HG03520 (cell line): Measurements from ENCODE around the gene SIDT1.

Experiments used
- ATAC-seq: cut with Tn5 transposase; IDR thresholded peaks from one replicate; pipeline ENCODE4 v1.9.1; 2021; ENCODE audit warnings: mild to moderate bottlenecking, moderate library complexity; ENCODE audit not compliant: unreplicated experiment

The SIDT1 gene

GRCh38 chr3:113541519-113541918, 9.2 kb downstream of the SIDT1 start:
- ATAC-seq, result no peak

GRCh38 chr3:113545594-113545993, 13.2 kb downstream of the SIDT1 start:
- ATAC-seq, result no peak

DNA sequence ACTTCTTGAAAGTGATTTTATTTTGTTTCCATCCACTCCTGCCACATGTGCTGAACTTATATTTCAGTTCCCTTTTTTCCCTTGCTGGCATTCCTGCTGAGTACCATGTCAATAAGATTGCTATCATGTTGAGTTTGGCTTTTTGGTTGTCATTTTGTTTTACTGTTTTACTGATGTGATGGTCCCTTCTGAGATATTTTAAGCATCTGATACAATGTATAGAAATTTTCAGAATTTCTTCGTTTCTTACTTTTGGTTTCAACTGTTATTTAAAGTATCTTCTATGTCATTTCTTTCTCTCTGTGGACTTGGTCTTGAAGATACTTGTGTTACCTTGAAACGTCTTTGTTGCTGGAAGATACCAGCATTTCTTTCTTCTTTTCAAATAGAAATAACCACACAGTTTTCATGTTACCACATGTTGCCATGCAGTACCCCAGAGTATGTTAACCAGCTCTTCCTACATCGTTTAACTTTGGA, 14.1 kb downstream of the SIDT1 start:
- peak; percentile 69 for ATAC-seq

DNA sequence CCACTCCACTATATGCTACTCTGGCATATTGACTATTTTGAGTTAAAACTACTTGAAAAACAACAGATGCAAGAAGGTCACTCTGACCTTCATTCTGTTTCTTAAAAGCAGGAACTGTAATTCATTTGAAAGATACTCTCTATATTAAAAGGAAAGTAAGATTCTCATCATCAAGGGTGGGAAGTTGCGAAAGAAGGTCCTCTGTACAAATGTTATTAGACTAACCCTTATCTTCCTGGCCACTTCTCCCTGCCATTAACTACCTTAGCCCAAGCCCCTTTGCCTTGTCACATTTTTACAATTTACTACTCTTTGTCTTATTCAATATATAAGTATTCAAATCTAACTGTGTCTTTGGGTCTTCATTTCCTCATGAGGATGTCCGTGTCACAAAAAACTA, 16.1 kb downstream of the SIDT1 start:
- ATAC-seq, result no peak

DNA sequence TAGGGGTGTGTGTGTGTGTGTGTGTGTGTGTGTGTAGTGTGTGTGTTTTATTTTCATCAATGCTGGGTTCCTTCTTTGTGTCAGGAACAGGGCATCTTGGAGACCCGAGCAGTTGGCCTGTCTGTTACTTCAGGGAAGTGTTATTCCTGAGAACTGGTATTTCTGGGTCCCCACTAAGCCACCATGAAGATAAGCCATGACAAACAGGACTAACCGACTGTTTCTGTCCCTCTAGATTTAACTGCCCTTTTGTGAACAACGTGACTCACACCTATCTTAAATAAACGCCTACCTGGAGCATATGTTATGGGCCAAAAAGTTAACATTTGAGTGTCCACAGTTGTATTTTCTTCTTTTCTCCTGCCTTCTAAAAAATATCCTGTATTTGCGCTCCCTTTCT, 19.5 kb downstream of the SIDT1 start:
- ATAC-seq, result no peak

DNA sequence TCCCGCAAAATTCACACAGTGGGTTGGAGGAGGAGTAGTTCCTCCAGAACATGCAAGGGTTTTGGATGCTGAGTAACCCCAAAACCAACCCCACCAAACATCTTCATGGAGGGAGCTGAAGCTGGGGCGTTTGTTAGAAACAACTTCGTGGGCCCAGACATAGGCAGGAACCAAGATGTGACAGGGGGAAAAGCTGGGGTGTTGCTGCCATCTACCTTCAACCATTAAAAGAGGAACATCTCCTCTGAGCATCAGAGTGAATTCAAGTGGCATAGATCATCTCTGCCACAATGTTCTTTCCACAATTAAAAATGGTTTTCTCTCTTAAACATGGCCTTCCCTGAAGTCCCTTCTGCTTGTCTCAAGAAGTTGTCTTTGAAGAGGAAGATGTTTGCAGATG, 20.5 kb downstream of the SIDT1 start:
- no peak for ATAC-seq

DNA sequence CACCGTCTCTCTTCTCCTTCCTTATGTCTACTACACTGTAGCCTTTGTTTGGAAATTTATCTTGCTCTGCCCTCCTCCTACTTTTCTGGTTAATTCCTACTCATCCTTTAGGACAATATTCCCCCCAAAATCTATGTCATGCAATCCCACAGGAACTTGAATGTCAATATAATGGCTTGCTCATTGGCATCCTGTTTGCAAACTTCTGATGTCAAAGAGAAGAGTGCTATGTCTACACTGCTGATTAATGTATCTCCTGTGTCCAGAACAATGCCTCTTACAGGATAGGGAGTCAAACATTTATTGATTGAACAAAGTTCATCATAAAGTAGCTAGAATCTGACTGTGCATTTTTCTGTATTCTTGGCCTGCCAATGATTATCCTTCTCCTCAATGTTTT, 22.8 kb downstream of the SIDT1 start:
- no peak for ATAC-seq

- no peak for ATAC-seq
Measured at GRCh38 chr3:113556316-113556945, 24.1 kb downstream of the SIDT1 start.

GRCh38 chr3:113556946-113557335, 24.6 kb downstream of the SIDT1 start:
- ATAC-seq, result no peak

DNA sequence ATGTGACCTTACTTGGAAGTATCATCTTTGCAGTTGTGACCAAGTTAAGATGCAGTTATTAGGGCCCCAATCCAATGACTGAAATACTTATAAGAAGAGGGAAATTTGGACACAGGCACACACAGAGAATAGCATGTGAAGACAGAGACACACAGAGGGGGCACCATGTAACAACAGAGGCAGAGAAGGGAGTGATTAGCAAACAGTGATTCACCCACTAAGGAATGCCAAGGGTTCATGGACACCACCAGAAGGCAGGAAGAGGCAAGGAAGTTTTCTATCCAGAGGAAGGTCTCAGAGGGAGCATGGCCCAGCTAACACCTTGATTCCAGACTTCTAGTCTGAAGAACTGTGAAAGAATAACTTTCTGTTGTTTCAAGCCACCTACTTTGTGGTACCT, 25.0 kb downstream of the SIDT1 start:
- no peak for ATAC-seq

- no peak for ATAC-seq
Measured at GRCh38 chr3:113559009-113559408, 26.7 kb downstream of the SIDT1 start.

DNA sequence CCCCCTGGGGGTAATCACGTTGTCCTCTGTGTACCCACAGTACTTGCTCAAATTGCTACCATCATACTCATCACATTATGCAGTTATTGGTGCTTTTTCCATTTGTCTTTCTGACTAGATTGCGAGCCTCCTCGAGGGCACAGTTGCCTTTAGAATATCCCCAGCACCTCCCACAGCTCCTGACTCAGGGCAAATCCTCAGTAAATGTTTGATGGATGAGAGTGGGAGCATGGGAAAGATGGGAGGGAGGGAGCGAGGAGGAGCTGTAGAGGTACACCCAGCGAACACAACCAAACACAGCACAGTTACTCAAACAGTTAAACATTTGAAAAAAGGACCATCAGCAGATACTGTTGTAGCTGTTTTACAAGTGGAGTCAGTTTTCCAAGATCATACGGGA, 27.9 kb downstream of the SIDT1 start:
- no peak for ATAC-seq

DNA sequence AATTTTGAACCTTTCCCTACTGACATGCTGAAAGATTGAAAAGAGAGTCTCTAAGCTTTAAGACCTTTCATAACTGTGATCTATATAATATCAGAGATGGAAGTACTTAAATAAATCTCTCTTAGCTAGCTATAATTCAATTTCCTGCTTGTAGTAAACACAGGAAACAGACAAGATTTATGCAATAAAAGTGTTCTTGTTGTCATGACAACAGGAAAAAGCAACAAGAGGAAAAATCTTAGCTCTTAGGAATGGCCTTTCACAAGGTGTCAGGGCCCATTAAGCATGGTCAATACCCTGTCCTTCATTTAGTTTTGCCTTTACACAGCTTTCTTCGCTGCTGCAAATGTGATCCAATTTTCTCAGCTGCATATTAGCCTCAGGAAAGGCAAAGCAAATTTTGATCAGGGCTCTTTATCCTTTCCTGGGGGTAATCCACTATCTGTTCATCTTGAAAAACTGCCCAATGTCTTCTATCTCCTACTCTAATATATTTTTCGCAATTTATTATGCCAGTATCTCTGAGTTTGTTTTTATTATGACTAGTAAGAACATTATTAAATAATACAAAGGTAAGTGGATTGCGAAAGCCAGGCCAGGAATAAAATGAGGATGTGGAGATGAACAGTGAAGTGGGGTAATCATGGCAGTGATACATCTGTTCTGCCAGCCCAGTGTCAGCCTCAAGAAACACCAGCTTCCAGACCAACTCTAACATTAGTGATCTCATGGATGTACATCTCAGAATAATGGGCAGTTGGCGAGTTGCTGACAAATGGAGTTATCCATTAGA, 28.7 kb downstream of the SIDT1 start:
- ATAC-seq, result no peak

- ATAC-seq, result no peak
Measured at GRCh38 chr3:113565555-113565954, 33.2 kb downstream of the SIDT1 start.

GRCh38 chr3:113570158-113570557, 37.8 kb downstream of the SIDT1 start:
- ATAC-seq, result no peak

DNA sequence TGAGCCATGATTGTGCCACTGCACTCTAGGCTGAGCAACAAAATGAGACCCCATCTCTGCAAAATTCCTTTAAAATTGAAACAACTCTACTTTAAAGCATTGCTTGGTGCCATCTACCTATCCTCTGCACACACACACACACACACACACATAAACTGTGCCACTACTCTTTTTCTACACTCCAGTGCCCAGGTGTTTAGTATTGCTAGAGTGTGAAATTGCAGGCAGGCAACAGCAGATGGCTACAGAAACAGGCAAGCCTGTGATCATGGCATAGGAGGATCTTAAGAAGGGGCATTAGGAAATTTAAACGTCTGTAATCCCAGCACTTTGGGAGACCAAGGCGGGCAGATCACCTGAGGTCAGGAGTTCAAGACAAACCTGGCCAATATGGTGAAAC, 39.0 kb downstream of the SIDT1 start:
- no peak for ATAC-seq

GRCh38 chr3:113573728-113574127, 41.4 kb downstream of the SIDT1 start:
- ATAC-seq, result no peak

- no peak for ATAC-seq
Measured at GRCh38 chr3:113574213-113574612, 41.9 kb downstream of the SIDT1 start.

DNA sequence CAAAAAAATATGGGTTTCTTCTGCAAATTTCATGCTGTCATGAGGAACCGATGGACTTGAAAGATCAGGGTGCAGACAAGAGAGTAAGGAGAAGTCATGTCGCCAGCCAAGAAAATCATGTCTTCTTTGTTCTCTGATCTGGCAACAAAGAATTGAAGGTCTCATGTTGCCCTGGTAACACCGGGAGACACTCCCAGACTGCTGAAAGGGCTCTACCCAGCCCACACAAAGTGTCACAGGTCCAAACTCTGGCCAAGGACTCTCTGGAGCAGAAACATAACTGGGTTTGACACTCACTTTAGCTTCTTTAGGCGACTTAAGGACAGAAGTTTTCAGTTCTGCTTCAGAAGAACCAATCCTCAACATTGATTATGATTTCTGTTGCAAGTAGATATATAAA, 42.9 kb downstream of the SIDT1 start:
- no peak for ATAC-seq

DNA sequence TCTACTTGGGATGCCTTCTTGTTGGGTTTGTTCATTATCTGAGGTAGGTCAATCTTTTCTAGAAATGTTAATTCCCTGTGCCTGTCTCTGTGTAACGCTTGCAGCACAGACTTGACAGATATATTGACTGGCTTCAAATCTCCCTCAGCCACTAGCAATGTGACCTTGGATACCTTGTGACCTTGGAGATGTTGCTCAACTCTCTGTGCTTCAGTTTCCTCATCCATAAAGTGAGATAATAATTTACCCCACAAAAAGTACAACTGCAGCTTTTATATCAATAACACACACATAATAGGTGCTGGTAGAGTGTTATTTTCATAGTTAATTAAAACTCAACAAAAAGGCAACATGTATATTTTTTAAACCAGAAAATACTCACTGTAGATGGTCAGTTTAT, 52.9 kb downstream of the SIDT1 start:
- ATAC-seq, result no peak

DNA sequence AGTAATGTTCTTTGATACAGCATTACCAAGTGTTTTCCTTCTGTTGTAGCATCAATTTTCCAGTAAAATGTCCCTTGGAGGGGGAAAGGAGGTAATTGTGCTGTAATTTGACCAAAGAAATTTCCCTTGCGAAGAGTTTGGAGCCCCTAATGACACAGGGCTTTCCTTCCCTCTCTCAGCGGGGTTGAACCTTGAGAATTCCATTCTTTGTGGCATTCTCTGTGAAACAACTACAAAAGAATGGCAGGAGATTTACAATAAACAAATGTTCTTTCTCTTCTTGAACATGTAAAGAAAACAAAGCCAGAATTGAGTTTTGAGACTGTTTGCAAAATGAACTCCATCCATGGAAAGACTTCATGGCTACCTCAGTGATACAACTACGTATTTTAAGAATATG, 53.4 kb downstream of the SIDT1 start:
- no peak for ATAC-seq

GRCh38 chr3:113588806-113589205, 56.5 kb downstream of the SIDT1 start:
- ATAC-seq, result no peak

DNA sequence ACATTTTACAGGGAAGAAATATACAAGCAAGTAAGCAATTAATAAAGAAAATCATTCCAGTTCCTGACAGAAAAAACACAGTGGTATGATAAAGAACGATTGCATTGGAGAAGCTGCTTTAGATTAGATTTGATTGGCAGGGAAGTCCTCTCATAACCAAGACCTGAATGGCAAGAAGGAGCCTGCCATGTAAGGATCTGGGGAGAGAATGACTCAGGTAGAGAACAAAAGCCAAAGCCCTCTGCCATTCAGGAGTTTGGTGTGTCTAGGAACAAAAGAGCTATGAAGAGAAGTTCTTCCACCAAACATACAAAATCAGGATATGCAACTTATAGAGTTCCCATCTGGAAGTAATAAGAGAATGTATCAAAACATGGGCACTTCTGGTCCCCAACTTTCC, 57.6 kb downstream of the SIDT1 start:
- ATAC-seq, result no peak
